Endothelial cell of umbilical vein (primary cell): ENCODE measurements around the gene PPM1N. TPM values are rescaled to one million over a fixed set of nuclear protein-coding genes. Genes with fewer than 3 reads are reported as not detected.

Experiments
- BruUV-seq: library from RNA; stranded (reverse); fragments of 400-500 nt; replicated peaks from 2 replicates; lab custom pipeline; 2021; lab: Mats Ljungman, UMichigan
- CTCF ChIA-PET: fragments of 300-600, 350-600 bp; sonication (Branson Sonifier 250); formaldehyde crosslinking; loops from one replicate; lab custom pipeline; 2021; ENCODE audit warnings: antibody characterized with exemption, inconsistent platforms; lab: Charles Lee
- POLR2A ChIA-PET: fragments of 300-600, 350-600 bp; sonication (Branson Sonifier 250); formaldehyde crosslinking; loops from one replicate; lab custom pipeline; 2021; ENCODE audit warnings: antibody characterized with exemption, inconsistent platforms; lab: Charles Lee
- DNase-seq: peaks from one replicate; pipeline ENCODE4 v3.0.0-alpha.2; 2011; ENCODE audit warnings: low read depth, low spot score
- FAIRE-seq: peaks from 2 replicates; lab custom pipeline; 2011; peaks lifted over from hg19 to GRCh38; lab: Jason Lieb, UNC
- H2AFZ ChIP-seq: 2 replicates; pipeline ENCODE4 v1.6.0; 2012; ENCODE audit warnings: low read depth, low read length, control low read depth, inconsistent platforms
- H3K27ac ChIP-seq: 2 replicates; pipeline ENCODE4 v1.5.1; 2011; ENCODE audit warnings: low read depth, mild to moderate bottlenecking, control low read depth, low read length, moderate library complexity; ENCODE audit not compliant: insufficient read depth
- H3K27me3 ChIP-seq, 2 experiments: 2 replicates each; pipeline versions ENCODE4 v1.6.0 to v1.6.1; 2011; ENCODE audit warnings: low read length in 2 of 2, mixed read lengths in 1 of 2; ENCODE audit not compliant: control insufficient read depth in 2 of 2, insufficient read depth in 2 of 2
- H3K36me3 ChIP-seq, 2 experiments: 2 replicates in 1 of 2; 3 replicates in 1 of 2; pipeline ENCODE4 v1.5.1; 2011; ENCODE audit warnings: low read length in 2 of 2, mild to moderate bottlenecking in 1 of 2, moderate library complexity in 1 of 2; ENCODE audit not compliant: control insufficient read depth in 2 of 2, insufficient read depth in 2 of 2; ENCODE audit errors: extremely low read depth in 1 of 2
- H3K4me1 ChIP-seq: 3 replicates; pipeline ENCODE4 v1.5.1; 2011; ENCODE audit warnings: mild to moderate bottlenecking, low read length; ENCODE audit not compliant: control insufficient read depth, insufficient read depth; ENCODE audit errors: extremely low read depth
- H3K4me2 ChIP-seq: 2 replicates; pipeline ENCODE4 v1.6.1; 2011; ENCODE audit warnings: low read length, control low read depth, mixed read lengths; ENCODE audit not compliant: insufficient read depth
- H3K4me3 ChIP-seq, 3 experiments: fragments of 200-600 bp in 1 of 3; sonication (generic), shearing (Covaris generic) in 1 of 3; replicated peaks in 1 of 3; 2 replicates each; pipeline ENCODE4 v1.5.1; 2011 to 2016; ENCODE audit warnings: control low read depth in 3 of 3, low read length in 3 of 3, mild to moderate bottlenecking in 2 of 3, inconsistent platforms in 1 of 3, low read depth in 1 of 3, moderate library complexity in 1 of 3; ENCODE audit not compliant: insufficient read depth in 1 of 3
- H3K79me2 ChIP-seq: 2 replicates; pipeline ENCODE4 v1.6.0; 2012; ENCODE audit warnings: low read length, inconsistent platforms; ENCODE audit not compliant: control insufficient read depth, insufficient read depth
- H3K9ac ChIP-seq: replicated peaks from 2 replicates; pipeline ENCODE3; 2011; ENCODE audit warnings: low read length, control low read depth; ENCODE audit not compliant: insufficient read depth; ENCODE audit errors: extremely low read depth
- H3K9me1 ChIP-seq: replicated peaks from 3 replicates; pipeline ENCODE4 v1.6.0; 2011; ENCODE audit warnings: mild to moderate bottlenecking, low read length; ENCODE audit not compliant: control insufficient read depth, insufficient read depth; ENCODE audit errors: extremely low read depth
- H3K9me3 ChIP-seq: replicated peaks from 2 replicates; pipeline ENCODE4 v1.5.1; 2012; ENCODE audit warnings: low read length, inconsistent platforms; ENCODE audit not compliant: control insufficient read depth, insufficient read depth
- H4K20me1 ChIP-seq: replicated peaks from 2 replicates; pipeline ENCODE3; 2011; ENCODE audit warnings: mild to moderate bottlenecking, low read length; ENCODE audit not compliant: control insufficient read depth, insufficient read depth; ENCODE audit errors: extremely low read depth
- EZH2 ChIP-seq: IDR thresholded peaks from 2 replicates; pipeline ENCODE4 v1.6.1; 2012; ENCODE audit warnings: borderline replicate concordance, low read depth, mild to moderate bottlenecking, moderate library complexity, low read length, inconsistent platforms; ENCODE audit not compliant: severe bottlenecking
- FOS ChIP-seq: IDR thresholded peaks from 2 replicates; pipeline ENCODE4 v1.6.1; 2011; ENCODE audit warnings: mild to moderate bottlenecking, low read length, moderate library complexity, borderline replicate concordance; ENCODE audit not compliant: insufficient read depth
- GATA2 ChIP-seq: IDR thresholded peaks from 2 replicates; pipeline ENCODE4 v1.7.0; 2011; ENCODE audit warnings: low read depth, mild to moderate bottlenecking, moderate library complexity, mixed read lengths, low read length; ENCODE audit not compliant: insufficient read length, insufficient read depth
- JUN ChIP-seq: IDR thresholded peaks from 2 replicates; pipeline ENCODE4 v1.6.1; 2011; ENCODE audit warnings: borderline replicate concordance, low read depth; ENCODE audit not compliant: insufficient read length, insufficient read depth
- MYC ChIP-seq: IDR thresholded peaks from one replicate; pipeline ENCODE4 v1.6.1; 2011; ENCODE audit warnings: mild to moderate bottlenecking, low read depth, low read length
- POLR2A ChIP-seq: IDR thresholded peaks from 2 replicates; pipeline ENCODE4 v1.6.1; 2012; ENCODE audit warnings: low read depth, mild to moderate bottlenecking, control low read depth, low read length
- POLR2AphosphoS5 ChIP-seq: IDR thresholded peaks from 2 replicates; pipeline ENCODE4 v1.6.1; 2012; ENCODE audit warnings: low read depth, mild to moderate bottlenecking, control low read depth, low read length, moderate library complexity; ENCODE audit not compliant: insufficient read depth
- dilution Hi-C: fragments of 300-500 bp; cut with MboI; formaldehyde crosslinking; loops from one replicate; pipeline ENCODE4 v1.15.0; 2019; ENCODE audit warnings: low sequenced_read_pairs; ENCODE audit not compliant: extremely low pct_ligation_motif_present
- intact Hi-C: fragments of 100-400 bp; cut with micrococcal nuclease; formaldehyde crosslinking; loops from one replicate; pipeline ENCODE4 v1.10.0; 2022
- polyA plus RNA-seq, 4 experiments: library from polyadenylated mRNA; depleted of rRNA in 3 of 4; stranded (reverse) in 3 of 4; unstranded in 1 of 4; fragments of >200 nt; gene quantifications; 2 replicates each; pipeline versions ENCODE4 v1.2.1 to v1.2.3, GENCODE V29; 2011 to 2012; ENCODE audit warnings: missing spikeins in 1 of 4
- total RNA-seq: library from RNA; stranded (reverse); gene quantifications from 2 replicates; pipeline ENCODE4 v1.2.3, GENCODE V29; 2021
- TF ChIP-seq, protein P1 (sequence below): IDR thresholded peaks from 2 replicates; pipeline ENCODE4 v1.6.1; 2011; ENCODE audit not compliant: insufficient read depth, insufficient read length
- TF ChIP-seq, protein P2 (sequence below), 2 donors: IDR thresholded peaks; 1 replicate in 1 of 2; 2 replicates in 1 of 2; pipeline ENCODE4 v1.5.1; 2011; ENCODE audit warnings: low read length in 2 of 2, mild to moderate bottlenecking in 2 of 2, moderate library complexity in 2 of 2, control low read depth in 1 of 2, inconsistent platforms in 1 of 2, low read depth in 1 of 2; ENCODE audit not compliant: insufficient read depth in 1 of 2; ENCODE audit errors: extremely low read depth in 1 of 2

The PPM1N gene
- total and polyA plus RNA-seq, 2 donors (not counting 3 experiments of a cell fraction or from before 2014, with no cell fraction given) = 0.40 to 0.48 TPM

GRCh38 chr19:45508861-45509691, 10.8 kb downstream of the PPM1N start:
- Histone ChIP-seq H3K4me1 (peaks cover 31% of the 10 kb centered on the region), H3K36me3 (peaks cover 0 to 3% of the 10 kb centered on the region in 2 experiments), H3K9me3 (no peaks in the 10 kb centered on the region), H4K20me1 (no peaks in the 10 kb centered on the region), H3K79me2 (peaks cover 70% of the 10 kb centered on the region), H3K27ac (peak overlapping the region; percentile 53), H3K9me1 (no peaks in the 10 kb centered on the region), H3K4me3 (peak overlapping the region; percentile 92 to 100 (median 96)), H3K4me2 (peak overlapping the region; percentile 94), H3K9ac (peak overlapping the region; percentile 48), H3K27me3 (no peaks in the 10 kb centered on the region), H2AFZ (no peak overlapping the region)
- TF ChIP-seq POLR2A = peak; percentile 15
- TF ChIP-seq, protein P1, sequence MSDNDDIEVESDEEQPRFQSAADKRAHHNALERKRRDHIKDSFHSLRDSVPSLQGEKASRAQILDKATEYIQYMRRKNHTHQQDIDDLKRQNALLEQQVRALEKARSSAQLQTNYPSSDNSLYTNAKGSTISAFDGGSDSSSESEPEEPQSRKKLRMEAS = no peak
- TF ChIP-seq FOS = no peak
- TF ChIP-seq POLR2AphosphoS5 = peak; percentile 52
- TF ChIP-seq EZH2 = no peak
- TF ChIP-seq JUN = no peak
- no peak for TF ChIP-seq MYC
- no peak for TF ChIP-seq GATA2
- TF ChIP-seq, protein P2, sequence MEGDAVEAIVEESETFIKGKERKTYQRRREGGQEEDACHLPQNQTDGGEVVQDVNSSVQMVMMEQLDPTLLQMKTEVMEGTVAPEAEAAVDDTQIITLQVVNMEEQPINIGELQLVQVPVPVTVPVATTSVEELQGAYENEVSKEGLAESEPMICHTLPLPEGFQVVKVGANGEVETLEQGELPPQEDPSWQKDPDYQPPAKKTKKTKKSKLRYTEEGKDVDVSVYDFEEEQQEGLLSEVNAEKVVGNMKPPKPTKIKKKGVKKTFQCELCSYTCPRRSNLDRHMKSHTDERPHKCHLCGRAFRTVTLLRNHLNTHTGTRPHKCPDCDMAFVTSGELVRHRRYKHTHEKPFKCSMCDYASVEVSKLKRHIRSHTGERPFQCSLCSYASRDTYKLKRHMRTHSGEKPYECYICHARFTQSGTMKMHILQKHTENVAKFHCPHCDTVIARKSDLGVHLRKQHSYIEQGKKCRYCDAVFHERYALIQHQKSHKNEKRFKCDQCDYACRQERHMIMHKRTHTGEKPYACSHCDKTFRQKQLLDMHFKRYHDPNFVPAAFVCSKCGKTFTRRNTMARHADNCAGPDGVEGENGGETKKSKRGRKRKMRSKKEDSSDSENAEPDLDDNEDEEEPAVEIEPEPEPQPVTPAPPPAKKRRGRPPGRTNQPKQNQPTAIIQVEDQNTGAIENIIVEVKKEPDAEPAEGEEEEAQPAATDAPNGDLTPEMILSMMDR (IDR thresholded peaks at IDR 0.05; ENCODE audit: extremely low read depth in 1 of 2, insufficient read depth in 1 of 2, low read depth in 1 of 2, low read length in 2 of 2) = no peak
- intact Hi-C loops (loop anchor here (2.0 kb wide), 1 partner anchor 14 kb away; no protein-coding TSS in a partner anchor), dilution Hi-C loops (no loop called here)
- POLR2A ChIA-PET = no interaction called here
- BruUV-seq = TSS peak; percentile 38
- FAIRE-seq (peak; percentile 76), DNase-seq (peak; percentile 49)
- CTCF ChIA-PET = interaction anchor here (1.0 to 2.0 kb wide), 6 partner anchors 13 to 107 kb away, joined by 3 to 6 read pairs (median 4); no protein-coding TSS in a partner anchor
